UCSD-AML1 (cell line): Measurements from ENCODE around the gene EMSY.
"Not testable (repeated sequence)": the region's sequence is repeated elsewhere in the genome, so short reads cannot be mapped to it uniquely, and the experiment has no call there.

Experiments used
- DNase-seq: peaks from one replicate; lab custom pipeline; 2025; ENCODE audit not compliant: unreplicated experiment; lab: John Stamatoyannopoulos, UW

Gene EMSY

DNA sequence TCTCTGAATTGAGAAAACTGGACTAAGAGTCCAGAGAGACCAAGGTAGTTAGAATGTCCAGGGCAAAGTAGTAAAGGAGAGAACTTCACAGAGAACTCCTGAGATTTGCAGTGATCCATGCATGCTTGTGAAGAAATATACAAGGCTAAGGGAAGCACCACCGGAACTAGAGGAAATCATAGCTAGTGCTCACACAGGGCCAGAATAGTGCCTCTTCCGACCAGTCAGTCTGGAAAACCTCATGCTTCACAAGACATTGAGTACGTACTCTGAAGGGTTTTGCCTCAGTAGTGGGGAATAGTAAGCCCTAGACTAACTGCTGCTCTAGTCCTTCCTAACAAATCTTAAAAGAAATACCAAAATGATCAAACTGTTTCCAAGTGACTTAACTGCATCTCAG is 117.7 kb downstream of the EMSY start:
- DNase-seq: no peak

DNA sequence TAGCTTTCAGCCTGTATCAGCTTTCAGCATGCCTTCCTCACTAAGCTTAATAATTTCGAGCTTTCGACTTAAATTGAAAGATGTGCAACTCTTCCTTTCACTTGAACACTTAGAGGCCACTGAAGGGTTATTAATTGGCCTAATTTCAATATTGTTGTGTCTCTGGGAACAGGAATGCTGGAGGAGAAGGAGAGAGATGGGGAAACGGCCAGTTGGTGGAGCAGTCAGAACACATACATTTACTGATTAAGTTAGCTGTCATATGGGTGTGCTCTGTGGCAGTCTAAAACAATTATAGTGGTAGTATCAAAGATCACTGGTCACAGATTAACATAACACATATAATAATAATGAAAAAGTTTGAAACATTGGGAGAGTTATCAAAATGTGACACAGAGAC is 119.5 kb downstream of the EMSY start:
- no peak for DNase-seq

DNA sequence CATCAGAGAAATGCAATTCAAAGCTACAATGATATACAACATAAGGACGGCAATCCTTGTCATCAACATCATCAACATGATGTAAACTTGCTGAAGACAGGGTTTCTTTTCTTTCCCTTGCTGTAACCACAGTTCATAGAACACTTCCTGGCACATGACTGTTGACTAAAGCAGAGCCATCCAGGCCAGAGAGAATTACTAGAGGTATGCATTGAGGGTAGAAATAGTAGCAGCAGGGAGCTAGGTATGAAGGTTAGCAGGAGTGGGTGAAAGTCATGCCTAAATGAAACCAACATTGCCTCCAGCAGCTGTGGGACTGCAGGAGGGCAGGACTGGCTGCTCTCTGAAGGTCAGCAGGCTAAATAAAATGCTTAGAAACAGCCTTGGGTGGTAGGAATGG is 122.0 kb downstream of the EMSY start:
- no peak for DNase-seq

DNA sequence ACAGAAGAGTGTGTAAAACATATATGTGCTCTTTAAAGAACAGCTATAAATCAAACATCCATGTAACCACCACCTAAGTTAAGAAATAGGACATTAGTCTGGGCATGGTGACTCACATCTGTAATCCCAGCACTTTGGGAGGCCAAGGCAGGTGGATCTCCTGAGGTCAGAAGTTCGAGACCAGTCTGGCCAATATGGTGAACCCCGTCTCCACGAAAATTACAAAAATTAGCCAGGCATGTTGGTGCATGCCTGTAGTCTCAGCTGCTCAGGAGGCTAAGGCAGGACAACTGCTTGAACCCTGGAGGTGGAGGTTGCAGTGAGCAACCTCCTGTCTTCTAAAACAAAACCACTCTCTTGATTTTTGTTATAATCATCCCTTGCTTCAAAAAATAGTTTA is 122.4 kb downstream of the EMSY start:
- no peak for DNase-seq

DNA sequence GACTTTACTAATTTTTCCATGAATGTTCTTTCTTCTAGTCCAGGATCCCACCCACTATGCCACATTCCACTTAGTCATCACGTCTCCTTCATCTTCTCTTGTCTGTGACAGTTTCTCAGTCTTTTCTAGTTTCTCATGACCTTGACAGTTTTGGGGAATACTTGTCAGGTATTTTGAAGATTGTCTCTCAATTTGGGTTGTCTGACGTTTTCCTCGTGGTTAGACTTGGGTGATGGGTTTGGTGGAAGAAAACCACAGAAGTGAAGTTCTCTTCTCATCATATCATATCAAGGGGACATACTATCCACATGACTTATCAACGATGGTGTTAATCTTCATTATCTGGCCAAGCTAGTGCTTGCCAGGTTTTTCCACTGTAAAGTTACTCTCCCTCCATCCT is 123.3 kb downstream of the EMSY start:
- no peak for DNase-seq

DNA sequence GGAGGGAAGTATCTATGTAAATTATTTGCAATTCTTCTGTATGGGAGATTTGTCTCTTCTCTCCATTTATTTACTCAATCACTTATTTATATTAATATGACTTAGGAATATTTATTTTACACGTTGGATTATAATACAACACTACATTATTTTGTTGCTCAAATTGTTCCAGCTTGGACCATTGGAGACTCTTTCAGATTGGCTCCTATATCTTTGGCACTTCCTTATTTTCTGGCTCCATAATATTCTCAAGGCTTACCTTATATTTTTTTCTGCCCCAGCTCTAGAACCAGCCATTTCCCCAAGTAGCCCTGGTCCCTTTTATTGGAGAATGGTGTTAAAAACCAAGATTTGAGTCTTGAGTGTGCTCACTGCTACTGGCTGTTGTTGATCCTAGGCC is 123.8 kb downstream of the EMSY start:
- DNase-seq: no peak

DNA sequence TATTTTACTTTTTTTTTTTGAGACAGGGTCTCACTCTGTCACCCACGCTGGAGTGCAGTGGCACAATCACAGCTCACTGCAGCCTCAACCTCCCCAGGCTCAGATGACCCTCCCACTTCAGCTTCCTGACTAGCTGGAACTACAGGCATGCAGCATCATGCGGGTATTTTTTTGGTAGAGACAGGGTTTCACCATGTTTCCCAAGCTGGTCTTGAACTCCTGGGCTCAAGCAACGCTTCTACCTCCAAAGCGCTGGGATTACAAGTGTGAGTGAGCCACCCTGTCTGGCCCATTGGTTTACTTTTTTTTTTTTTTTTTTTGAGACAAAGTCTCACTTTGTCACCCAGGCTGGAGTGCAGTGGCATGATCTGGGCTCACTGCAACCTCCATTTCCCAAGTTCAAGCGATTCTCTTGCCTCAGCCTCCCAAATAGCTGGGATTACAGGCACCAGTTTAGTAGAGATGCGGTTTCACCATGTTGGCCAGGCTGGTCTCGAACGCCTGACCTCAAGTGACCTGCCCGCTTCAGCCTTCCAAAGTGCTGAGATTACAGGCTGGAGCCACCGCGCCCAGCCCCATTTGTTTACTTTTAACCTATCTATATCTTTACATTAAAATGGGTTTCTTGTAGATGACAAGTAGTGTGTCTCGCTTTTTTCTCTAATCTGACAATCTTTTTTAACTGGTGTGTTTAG is 127.5 kb downstream of the EMSY start:
- DNase-seq: not testable (repeated sequence)

DNA sequence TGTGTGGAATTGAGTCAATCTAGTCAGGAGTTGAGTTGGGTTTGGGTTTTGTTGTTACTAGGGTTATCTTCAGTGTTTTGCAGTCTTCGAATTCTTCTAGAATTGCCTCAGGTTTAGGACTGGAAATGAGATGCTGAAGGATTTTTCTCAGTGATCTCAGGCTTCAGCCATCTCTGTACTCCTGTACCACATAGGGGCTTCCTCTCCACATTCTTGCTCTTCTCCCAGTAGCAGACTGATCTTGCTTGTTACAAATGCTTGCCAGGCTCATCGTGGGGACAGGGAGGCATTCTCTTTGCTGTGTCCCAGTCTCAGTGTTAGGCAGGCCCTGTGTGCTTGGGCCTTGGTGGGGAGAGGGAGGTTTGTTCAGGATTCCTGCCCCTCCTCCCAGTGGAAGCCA is 129.6 kb downstream of the EMSY start:
- no peak for DNase-seq

DNA sequence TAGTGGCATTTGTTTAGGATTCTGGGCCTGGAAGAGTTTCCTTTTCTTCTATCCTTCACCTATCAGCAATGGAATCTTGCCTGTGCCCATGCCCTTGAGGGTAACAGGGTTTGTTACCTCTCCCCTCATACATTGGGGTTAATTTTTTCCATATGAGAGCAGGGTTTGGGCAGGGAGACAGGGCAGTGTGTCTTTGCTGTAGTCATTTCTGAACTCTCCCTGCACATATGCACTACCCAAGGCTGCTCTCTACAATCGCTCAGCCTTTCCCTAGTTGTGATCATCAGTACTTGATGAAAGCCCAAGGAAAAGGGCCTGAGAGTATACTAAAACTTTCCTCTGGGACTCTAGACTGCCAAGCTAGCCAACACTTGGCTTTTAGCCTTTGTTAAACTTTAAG is 130.1 kb downstream of the EMSY start:
- DNase-seq: no peak

DNA sequence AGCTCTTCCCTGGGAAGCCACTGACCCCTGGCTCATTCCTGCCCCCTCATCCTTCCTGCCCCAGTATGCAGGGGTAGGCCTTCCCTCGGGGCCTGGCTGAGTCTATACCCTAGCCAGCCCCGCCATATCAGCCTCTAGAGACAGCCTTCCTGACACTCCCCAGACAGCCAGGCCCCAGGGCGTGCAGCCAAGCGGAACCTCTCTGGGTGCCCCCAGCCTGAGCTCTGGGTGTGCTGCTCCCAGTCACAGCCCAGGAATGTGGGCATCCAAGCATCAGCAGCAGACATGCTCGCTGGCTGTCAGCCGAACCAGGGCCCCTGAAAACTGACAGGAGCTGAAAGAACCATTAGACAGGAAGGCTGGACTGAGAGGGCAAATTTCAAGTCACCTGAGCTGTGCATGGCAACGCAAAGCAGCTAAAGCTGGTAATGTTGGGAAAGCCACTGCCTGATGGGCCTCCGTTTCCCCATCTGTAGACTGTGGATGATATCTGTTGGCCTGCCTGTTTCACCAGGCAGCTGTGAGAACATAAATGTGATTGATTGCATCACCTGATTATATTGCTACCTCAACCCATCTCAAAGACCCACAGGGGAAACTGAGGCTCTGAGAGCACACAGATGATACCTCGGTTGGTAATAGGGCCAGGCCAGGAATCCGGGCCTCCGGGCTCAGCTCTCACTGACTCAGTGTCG is 132.6 kb downstream of the EMSY start:
- no peak for DNase-seq

DNA sequence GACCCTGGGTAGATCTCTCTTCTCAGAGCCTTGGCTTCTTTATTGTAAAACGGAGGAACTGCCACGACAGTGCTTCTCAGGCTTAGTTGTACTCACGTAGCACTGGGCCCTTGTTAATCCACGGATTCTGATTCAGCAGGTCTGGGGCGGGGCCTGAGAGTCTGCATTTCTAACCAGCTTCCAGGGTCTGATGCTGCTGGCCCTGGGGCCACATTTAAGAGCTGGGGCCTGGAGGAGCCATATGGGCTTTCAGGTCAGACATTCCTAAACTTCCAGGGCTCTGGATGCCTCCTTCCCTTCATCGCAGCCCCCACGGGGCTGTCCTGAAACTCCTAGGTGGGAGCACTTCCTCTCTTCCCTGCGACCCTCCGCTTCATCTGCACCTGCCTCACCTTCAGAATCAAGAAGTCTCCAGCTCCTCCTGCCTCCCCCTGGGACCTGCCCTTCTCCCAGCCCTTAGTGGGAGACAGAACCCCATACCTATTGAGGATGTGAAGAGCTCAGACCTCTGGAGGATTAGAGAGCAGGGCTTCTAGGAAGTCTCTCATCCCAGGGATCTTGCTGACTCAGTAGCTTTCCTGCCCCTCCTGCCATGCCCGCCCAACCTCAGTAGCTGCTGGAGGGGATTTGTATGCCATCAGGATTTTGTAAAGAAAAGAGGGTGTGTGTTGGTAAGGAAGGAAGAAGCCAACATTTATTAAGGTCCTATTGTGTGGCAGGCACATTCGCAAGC is 133.3 kb downstream of the EMSY start:
- DNase-seq: no peak

DNA sequence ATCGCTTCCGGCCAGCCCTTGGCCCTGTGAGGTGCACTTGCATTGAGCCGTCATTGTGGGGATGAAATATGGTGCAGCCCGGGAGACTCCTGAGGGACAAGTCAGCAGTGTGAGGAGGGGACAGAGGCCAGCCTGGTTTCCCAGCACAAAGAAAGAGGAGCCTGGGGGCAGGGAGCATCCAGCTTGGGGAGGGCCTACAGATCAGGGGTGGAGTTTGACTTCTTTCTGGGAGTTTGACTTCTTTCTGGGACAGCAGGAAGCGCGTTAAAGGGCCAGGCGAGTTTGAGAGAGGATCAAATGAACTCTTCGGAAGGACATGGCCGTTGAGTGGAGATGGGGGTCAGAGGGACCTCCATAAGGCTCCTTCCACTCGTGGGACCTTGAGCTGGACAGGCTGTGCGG is 133.8 kb downstream of the EMSY start:
- no peak for DNase-seq

DNA sequence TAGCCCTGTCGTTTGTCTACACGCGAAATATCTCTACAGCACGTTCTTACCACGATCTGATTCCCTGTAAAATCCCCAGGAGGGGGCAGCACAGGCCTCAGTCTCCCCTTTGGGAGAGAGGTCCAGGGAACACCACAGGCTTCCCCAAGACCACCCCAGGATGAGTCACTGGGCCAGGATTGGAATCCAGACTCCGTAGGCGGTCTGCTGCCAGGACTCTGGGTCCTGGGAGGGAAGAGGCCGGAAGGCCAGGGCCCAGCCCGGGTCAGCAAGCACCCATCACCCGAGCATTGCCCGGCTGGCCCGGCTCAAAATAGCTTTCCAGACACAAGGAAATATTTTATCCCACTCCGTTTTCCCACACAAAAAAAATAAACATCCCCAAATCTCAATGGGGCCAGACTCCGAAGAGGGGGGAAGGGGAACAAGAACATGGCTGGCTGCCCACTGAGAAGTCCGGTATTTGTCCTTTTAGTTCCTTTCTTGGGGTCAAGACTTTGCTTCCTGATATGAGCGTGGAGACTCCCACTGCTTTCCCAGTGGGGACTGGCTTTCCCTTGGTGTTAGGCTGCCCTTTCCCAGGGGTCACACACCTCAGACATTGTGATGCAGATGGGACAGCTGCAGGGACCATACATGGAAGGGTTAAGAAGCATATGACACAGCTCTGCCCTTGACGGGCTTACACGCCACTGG is 134.4 kb downstream of the EMSY start:
- DNase-seq: no peak

DNA sequence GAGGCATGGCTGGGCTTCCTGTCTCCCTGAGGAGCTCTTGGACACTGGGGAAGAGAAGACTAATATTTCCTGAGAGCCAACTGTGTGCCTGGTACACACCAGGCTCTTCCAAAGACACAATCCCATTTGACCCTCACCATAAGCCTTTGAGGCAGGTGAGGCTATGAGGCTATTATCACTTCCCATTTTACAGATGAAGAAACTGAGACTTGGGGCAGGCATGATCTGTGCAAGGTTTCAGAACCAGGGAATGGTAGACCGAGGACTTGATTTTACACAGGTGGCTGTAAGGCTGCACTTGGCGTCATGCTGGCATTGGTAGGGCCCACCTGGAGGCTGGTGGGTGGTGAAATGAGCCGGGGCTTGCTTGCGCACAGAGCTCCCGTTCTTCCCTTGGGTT is 134.9 kb downstream of the EMSY start:
- DNase-seq: no peak

DNA sequence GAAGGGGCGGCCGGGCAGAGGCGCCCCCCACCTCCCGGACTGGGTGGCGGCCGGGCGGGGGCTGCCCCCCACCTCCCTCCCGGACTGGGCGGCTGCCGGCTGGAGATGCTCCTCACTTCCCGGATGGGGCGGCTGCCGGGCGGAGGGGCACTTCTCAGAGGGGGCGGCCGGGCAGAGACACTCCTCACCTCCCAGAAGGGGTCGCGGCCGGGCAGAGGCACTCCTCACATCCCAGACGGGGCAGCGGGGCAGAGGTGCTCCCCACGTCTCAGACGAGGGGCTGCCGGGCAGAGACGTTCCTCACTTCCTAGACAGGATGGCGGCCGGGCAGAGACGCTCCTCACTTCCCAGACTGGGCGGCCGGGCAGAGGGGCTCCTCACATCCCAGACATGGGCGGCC is 137.7 kb downstream of the EMSY start:
- DNase-seq: not testable (repeated sequence)

DNA sequence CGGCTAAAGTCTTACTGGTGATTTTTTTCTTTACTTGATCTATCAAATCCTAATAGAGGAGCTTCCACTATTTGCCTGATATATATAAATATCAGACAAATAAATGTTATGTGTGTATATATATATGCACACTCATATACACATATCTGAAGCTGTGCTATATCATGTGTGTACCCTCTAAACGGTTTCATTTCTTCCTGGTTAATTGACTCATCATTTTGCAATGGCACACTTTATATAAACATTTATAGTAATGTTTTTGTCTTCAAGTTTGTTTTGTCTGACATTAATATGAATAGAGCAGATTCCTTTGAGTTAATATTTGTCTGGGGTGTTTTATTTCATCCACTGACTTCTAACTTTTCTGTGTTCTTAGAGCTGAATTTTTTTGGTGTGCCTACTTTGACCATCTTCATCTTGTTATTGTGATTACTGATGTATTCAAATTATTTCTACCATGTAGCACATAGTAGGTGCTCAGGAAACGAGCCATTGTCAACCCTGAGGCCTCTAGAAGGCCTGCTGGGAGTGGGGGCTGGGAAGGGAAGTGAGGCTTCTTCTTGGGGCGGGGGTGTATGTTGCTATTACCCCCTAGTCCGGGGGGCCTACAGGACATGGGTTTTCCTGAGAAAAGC is 143.1 kb downstream of the EMSY start:
- DNase-seq: no peak

DNA sequence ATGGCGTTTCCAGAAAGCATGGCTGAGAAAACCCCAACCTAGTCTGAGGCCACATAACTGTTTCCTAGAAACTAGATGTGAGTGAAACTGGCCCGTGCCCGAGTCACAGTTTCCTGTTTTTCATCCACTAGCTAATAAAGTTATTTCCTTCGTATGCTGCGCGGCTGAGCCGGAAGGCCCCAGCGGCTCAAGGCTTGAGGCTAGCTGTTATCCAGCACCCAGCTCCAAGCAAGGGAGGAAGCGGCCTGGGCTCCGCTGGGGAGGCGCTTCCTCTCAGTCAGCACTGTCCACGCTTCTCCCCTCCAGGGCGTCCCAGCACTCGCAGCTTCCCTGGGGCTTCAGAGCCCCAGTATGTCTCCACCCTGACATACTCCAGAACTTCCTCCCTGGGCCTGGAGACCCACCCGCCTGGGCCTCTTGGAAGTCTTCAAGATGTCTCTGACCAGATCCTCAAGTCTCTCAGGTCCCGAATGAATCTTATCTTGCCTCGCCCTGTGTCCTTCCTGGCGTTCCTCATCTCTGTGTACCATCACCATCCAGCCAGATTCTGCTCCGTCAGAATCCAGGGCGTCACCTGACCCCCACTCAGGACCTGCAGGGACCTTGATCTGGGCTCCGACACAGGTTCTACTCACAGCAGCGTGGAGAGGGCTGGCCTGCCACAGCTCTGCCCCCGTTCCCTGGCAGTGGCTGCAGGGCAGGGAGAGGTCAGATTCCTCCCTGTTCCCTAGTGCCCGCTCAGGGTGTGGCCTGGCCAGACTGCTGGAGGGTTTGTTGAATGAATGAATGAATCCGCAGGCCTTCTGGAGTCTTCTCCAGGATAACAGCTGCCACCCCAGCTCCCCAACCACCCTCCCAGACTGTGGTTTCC is 143.9 kb downstream of the EMSY start:
- DNase-seq: peak; percentile 92

DNA sequence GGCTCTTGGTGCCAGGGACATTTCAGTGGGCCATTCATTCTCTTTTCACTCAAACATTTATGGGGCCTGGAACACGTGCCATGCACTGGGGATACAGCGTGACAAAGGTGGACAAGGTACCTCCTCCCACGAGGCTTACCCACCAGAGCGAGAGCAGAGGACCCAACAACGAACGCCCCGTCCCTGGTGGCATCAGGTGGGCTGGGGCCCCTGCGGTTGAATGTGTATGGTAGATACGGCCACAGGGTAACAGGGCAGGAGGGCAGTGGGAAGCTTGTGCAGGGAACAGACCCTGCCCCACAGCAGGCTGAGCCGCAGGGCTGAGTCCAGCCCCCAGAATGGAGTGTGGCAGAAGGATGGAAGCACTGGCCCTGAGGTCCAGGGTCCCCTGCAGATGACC is 144.7 kb downstream of the EMSY start:
- DNase-seq: no peak

DNA sequence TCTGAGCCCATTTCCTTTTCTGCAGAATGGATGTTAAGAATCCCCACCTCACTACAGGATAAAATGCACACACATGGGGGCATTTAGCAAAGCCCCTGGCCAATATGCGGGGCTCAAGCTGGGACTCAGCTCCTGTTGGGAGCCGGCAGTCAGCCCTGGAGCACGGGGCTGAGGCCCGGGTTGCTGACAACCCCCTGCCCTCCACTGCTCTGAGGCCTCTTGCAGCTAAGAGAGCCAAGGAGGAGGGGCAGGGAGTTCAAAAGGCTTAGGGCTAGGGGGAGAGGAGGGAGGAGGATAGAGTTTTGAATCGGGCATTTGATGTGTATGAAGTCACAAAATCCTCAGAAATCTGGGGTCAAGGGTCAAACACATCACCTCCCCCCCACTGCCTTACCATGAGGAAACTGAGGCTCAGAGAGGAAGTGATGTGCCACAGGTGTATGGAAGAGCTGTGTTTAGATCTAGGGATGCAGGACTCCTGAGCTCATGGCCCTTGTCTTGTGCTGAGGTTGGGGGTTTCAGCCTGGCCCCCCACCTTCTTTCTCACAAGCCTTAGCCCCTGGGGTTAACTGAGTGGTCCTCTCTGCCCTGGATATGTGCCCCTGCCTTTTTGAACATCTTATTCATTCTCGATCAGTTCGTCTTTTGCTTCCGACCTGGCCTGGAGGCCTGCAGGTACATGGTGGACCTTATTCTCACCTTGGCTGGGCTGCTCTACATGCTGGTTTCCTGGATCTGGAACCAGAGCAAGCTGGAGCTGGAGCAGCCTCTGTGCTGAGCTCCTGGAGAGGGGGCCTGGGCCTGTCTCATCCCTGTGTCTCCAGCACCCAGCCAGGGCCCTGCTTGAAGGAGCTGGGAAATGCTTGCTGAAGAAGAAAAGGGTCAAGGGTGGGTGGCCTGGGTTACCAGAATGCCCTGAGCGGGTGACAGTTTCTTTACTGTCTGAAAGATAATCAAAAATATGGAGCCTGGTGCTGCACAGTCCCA is 145.4 kb downstream of the EMSY start:
- DNase-seq: no peak
